MM.1S (cell line): Measurements from ENCODE around the gene HCRTR2.

Source experiments
- DNase-seq: peaks from one replicate; pipeline ENCODE4 v3.0.0-alpha.2; 2015
- H2AFZ ChIP-seq: fragments of 300-600 bp; sonication (generic); 2 replicates; pipeline ENCODE4 v1.6.0; 2016; ENCODE audit warnings: antibody characterized with exemption, low read length
- H3F3A ChIP-seq: fragments of 300-600 bp; sonication (generic); 2 replicates; pipeline ENCODE4 v1.6.1; 2016; ENCODE audit warnings: mild to moderate bottlenecking, antibody characterized with exemption, low read length, moderate library complexity, mixed read lengths; ENCODE audit not compliant: insufficient read depth
- H3K27ac ChIP-seq: fragments of 300-600 bp; sonication (generic); 2 replicates; pipeline ENCODE4 v1.5.1; 2016; ENCODE audit warnings: mild to moderate bottlenecking, low read length
- H3K27me3 ChIP-seq: fragments of 300-600 bp; sonication (generic); replicated peaks from 2 replicates; pipeline ENCODE4 v1.6.0; 2016; ENCODE audit warnings: low read length; ENCODE audit not compliant: insufficient read depth
- H3K36me3 ChIP-seq: fragments of 300-600 bp; sonication (generic); replicated peaks from 2 replicates; pipeline ENCODE4 v1.6.1; 2016; ENCODE audit warnings: mild to moderate bottlenecking, low read length, mixed read lengths; ENCODE audit not compliant: insufficient read depth
- H3K4me1 ChIP-seq: fragments of 300-600 bp; sonication (generic); 2 replicates; pipeline ENCODE4 v1.6.1; 2016; ENCODE audit warnings: low read length, mixed read lengths
- H3K4me2 ChIP-seq: fragments of 300-600 bp; sonication (generic); 2 replicates; pipeline ENCODE4 v1.6.0; 2016; ENCODE audit warnings: low read depth, low read length
- H3K4me3 ChIP-seq: fragments of 300-600 bp; sonication (generic); 2 replicates; pipeline ENCODE4 v1.5.1; 2016; ENCODE audit warnings: low read length, mixed read lengths
- H3K79me2 ChIP-seq: fragments of 300-600 bp; sonication (generic); 2 replicates; pipeline ENCODE4 v1.6.1; 2016; ENCODE audit warnings: mixed run types, low read length, mixed read lengths
- H3K9ac ChIP-seq: fragments of 300-600 bp; sonication (generic); 2 replicates; pipeline ENCODE4 v1.6.1; 2016; ENCODE audit warnings: low read length, mixed read lengths
- H3K9me2 ChIP-seq: fragments of 300-600 bp; sonication (generic); replicated peaks from 2 replicates; pipeline ENCODE4 v1.6.1; 2016; ENCODE audit warnings: mild to moderate bottlenecking, low read length, mixed read lengths; ENCODE audit not compliant: insufficient read depth
- H3K9me3 ChIP-seq: fragments of 300-600 bp; sonication (generic); replicated peaks from 2 replicates; pipeline ENCODE4 v1.6.1; 2016; ENCODE audit warnings: mild to moderate bottlenecking, low read length, mixed read lengths; ENCODE audit not compliant: insufficient read depth
- H4K20me1 ChIP-seq: fragments of 300-600 bp; sonication (generic); 2 replicates; pipeline ENCODE4 v1.6.1; 2016; ENCODE audit warnings: mild to moderate bottlenecking, low read length, moderate library complexity, mixed read lengths; ENCODE audit not compliant: insufficient read depth
- EZH2 ChIP-seq: fragments of 300-600 bp; sonication (generic); optimal IDR thresholded peaks from 2 replicates; pipeline ENCODE3; 2017; ENCODE audit warnings: low read depth, mild to moderate bottlenecking, antibody characterized with exemption, low read length, mixed read lengths
- EZH2phosphoT487 ChIP-seq: fragments of 300-600 bp; sonication (generic); IDR thresholded peaks from 2 replicates; pipeline ENCODE4 v1.6.1; 2018; ENCODE audit warnings: antibody characterized with exemption, low read length
- TF ChIP-seq, protein P1 (sequence below): fragments of 300-600 bp; sonication (generic); IDR thresholded peaks from 2 replicates; pipeline ENCODE4 v1.5.1; 2016; ENCODE audit warnings: antibody characterized with exemption, low read length, mixed read lengths

HCRTR2 gene

DNA sequence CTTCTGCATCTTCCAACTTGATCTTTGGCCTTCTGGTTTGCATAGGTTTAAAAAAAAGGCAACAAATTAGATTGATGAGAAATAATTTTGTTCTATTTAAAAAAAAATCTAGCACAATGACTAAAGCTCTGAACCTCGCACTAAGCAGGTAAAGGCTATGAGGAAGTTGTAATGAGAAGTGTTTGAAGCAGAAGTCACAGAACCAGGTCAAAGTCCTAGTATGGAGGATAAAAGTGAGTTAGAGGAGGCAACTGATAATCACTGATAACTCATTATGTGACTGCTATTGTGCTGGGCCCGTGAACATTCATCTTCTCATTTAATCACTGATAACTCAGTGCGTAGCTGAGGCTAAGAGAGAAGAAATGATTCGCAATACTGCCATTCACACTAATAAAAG is 106.9 kb downstream of the HCRTR2 start:
- Histone ChIP-seq H2AFZ (no peak overlapping the region), H3K27ac (no peak overlapping the region), H3K9me2 (no peaks in the 10 kb centered on the region), H4K20me1 (no peaks in the 10 kb centered on the region), H3K27me3 (no peaks in the 10 kb centered on the region), H3K4me1 (no peaks in the 10 kb centered on the region), H3K4me3 (no peak overlapping the region), H3K4me2 (no peak overlapping the region), H3K9ac (no peak overlapping the region), H3K36me3 (no peaks in the 10 kb centered on the region), H3F3A (no peaks in the 10 kb centered on the region), H3K79me2 (no peaks in the 10 kb centered on the region), H3K9me3 (no peaks in the 10 kb centered on the region)
- TF ChIP-seq, protein P1, sequence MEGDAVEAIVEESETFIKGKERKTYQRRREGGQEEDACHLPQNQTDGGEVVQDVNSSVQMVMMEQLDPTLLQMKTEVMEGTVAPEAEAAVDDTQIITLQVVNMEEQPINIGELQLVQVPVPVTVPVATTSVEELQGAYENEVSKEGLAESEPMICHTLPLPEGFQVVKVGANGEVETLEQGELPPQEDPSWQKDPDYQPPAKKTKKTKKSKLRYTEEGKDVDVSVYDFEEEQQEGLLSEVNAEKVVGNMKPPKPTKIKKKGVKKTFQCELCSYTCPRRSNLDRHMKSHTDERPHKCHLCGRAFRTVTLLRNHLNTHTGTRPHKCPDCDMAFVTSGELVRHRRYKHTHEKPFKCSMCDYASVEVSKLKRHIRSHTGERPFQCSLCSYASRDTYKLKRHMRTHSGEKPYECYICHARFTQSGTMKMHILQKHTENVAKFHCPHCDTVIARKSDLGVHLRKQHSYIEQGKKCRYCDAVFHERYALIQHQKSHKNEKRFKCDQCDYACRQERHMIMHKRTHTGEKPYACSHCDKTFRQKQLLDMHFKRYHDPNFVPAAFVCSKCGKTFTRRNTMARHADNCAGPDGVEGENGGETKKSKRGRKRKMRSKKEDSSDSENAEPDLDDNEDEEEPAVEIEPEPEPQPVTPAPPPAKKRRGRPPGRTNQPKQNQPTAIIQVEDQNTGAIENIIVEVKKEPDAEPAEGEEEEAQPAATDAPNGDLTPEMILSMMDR: no peak
- TF ChIP-seq EZH2phosphoT487 (no peak), EZH2 (no peak)
- DNase-seq: no peak

DNA sequence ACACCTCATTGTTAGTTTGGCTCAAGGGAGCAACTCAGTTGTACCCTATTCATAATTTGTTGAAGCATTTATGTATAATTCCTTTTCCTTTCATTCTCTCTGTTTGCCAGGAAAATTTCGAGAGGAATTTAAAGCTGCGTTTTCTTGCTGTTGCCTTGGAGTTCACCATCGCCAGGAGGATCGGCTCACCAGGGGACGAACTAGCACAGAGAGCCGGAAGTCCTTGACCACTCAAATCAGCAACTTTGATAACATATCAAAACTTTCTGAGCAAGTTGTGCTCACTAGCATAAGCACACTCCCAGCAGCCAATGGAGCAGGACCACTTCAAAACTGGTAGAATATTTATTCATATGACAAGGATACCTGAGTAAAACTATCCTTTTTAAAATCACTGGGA is 107.8 kb downstream of the HCRTR2 start:
- Histone ChIP-seq H3K27ac (no peak overlapping the region), H3K4me1 (peaks cover 4% of the 10 kb centered on the region; the same call in 1 of the 2 replicates), H3K4me2 (no peak overlapping the region), H3K9me2 (no peaks in the 10 kb centered on the region), H3K27me3 (no peaks in the 10 kb centered on the region), H3F3A (no peaks in the 10 kb centered on the region), H3K79me2 (no peaks in the 10 kb centered on the region), H2AFZ (no peak overlapping the region), H3K9ac (no peak overlapping the region), H3K9me3 (no peaks in the 10 kb centered on the region), H3K36me3 (no peaks in the 10 kb centered on the region), H3K4me3 (no peak overlapping the region), H4K20me1 (no peaks in the 10 kb centered on the region)
- TF ChIP-seq, protein P1: no peak
- no peak for DNase-seq

DNA sequence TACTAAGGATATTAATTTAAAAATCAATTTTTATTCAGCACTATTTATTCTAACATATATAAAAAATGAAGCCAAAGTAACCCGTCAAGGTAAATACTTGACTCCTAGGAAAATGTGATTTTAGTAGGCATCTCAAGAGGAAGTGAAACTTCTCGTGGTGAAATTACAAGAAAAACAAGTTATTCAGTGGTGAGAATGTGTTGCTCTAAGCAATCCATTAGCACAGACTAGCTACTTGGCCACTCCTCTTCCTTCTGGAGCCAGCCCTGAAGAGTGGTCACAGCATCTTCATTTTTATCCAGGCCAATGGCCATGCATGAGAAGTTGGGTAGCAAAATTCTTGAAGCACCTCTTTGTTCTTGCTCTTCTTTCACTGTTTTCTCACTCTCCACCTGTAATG is 112.5 kb downstream of the HCRTR2 start:
- Histone ChIP-seq H3K27ac (no peak overlapping the region), H3K4me1 (peaks cover 4% of the 10 kb centered on the region; the same call in 1 of the 2 replicates), H3K36me3 (no peaks in the 10 kb centered on the region), H3K79me2 (no peaks in the 10 kb centered on the region), H3K4me3 (no peak overlapping the region), H3K9me3 (no peaks in the 10 kb centered on the region), H3K9ac (no peak overlapping the region), H3K27me3 (no peaks in the 10 kb centered on the region), H3K9me2 (no peaks in the 10 kb centered on the region), H4K20me1 (no peaks in the 10 kb centered on the region), H3F3A (no peaks in the 10 kb centered on the region), H2AFZ (no peak overlapping the region), H3K4me2 (no peak overlapping the region)
- DNase-seq: peak; percentile 54
- TF ChIP-seq EZH2phosphoT487 (no peak), EZH2 (no peak)
- TF ChIP-seq, protein P1: no peak
